NCI-H446 (cell line): Measurements from ENCODE around the gene C12orf43.
A peak's percentile ranks its signal among the peaks of the same experiment; 100 is the strongest.

Source experiments
- DNase-seq, 2 experiments: peaks; one replicate each; lab custom pipeline; 2025; lab: John Stamatoyannopoulos, UW

C12orf43 gene

DNA sequence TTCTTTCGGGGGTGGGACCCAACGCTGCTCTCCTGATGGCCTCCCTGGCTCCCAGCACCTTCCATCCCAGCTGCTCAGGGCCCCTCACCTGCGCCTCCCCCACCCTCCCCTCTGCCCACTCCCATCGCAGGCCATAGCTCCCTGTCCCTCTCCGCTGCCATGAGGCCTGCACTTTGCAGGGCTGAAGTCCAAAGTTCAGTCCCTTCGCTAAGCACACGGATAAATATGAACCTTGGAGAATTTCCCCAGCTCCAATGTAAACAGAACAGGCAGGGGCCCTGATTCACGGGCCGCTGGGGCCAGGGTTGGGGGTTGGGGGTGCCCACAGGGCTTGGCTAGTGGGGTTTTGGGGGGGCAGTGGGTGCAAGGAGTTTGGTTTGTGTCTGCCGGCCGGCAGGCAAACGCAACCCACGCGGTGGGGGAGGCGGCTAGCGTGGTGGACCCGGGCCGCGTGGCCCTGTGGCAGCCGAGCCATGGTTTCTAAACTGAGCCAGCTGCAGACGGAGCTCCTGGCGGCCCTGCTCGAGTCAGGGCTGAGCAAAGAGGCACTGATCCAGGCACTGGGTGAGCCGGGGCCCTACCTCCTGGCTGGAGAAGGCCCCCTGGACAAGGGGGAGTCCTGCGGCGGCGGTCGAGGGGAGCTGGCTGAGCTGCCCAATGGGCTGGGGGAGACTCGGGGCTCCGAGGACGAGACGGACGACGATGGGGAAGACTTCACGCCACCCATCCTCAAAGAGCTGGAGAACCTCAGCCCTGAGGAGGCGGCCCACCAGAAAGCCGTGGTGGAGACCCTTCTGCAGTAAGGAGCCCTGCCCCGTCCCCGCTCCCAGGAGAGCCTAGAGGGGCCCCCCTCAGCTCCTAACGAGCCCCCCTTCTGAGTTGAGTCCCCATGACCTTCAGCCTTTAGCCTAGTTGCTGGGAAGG, 37.7 kb downstream of the C12orf43 start, which contains the start of gene HNF1A:
TSS of gene HNF1A (plus strand) at position 248 of the 924 bp plus-strand sequence. CDS start at position 474, 226 bp downstream.
- no peak for DNase-seq

DNA sequence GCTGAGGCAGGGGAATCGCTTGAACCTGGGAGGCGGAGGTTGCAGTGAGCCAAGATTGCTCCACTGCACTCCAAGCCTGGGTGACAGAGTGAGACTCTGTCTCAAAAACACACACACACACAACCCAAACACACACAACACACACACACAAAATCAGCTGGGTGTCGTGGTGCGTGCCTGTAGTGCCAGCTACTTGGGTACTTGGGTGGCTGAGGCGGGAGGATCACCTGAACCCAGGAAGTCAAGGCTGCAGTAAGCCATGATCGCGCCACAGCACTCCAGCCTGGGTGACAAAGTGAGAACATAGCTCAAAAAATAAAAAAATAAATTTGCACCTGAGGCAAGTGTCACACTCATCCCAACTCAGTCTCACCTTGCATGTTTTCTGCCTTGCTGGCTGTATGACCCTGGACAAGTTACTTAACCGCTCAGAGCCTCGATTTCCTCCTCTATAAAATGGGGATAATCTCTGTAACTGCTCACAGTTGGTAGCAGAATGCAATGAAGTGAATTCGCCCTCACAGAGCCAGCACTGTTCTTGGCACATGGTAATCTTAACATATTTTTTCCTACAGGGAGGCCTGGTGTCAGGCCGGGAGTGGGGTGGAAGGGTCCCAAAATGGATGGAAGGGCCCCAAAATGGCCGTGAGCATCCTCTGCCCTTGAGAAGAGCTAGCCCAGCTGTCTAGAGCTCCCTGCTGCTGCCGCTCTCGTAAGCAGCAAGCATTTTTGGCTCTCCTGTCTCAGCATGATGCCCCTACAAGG, 38.6 kb downstream of the C12orf43 start:
- no peak for DNase-seq

DNA sequence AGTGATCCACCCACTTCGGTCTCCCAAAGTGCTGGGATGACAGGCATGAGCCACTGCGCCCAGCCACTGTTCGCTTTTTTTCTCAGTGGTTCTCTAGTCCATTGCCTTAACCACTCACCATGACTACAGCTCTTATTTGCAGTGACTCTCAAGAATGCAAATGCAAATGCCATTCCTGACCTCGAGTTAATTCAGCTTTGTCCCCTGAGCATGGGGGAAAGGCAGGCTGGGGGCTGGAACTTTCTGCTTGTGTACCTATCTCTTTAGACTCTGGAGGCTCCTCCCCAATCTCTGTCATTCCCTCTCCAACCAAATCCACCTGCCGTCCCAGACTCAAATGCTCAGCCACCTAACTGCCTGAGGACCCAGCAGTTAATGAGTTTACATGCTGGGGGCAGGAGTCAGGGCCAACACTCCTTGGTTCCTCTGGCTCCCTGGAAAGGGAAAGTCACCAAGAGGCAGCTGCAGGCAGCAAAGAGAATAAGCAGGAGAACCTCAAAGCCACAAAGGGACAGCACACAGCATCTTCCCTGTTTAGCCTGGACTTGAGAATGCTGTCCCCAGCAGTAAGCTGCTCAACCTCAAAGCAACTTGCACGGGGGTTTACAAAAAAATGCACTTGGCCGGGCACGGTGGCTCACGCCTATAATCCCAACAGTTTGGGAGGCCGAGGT, 43.3 kb downstream of the C12orf43 start:
- DNase-seq = no peak

DNA sequence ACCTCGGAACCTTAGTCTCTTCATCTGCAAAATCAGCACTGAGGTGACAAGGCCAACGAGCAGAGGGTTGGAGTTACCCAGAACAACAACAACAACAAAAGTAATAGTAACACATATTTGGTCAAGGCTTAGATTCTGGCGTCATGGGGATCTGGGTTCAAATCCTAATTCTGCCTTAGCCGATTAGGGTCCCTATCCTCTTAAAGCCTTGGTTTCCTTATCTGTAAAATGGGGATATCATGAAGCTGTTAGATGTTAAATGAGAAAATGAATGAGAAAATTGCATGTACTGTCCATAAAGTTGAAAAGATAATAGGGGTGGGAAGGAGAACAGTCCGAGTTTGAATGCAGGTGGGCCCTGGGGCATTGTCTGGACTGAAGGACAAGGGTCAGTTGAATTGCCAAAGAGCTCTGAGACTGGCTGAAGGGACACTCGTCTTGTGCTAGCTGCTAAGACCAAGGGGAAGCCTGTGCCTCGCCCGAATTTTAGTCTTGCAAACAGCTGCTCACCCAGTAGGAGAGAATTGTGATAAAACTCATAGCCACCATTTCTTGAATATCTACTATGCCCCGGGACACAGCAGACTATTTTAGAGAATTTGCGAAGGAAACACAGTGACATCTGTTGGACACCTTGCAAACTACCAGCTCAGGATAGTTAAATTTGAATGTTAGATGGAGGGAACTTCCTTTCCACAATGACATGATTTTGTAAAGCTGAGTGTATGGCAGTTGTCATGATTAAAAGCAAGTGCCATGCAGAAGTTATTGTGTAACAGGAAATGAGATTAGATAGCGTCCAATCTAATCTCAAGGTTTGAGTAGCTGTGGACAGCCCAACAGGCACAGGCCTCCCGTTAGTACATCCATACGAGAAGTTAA, 44.7 kb downstream of the C12orf43 start:
- DNase-seq = peak; percentile 7 to 62

DNA sequence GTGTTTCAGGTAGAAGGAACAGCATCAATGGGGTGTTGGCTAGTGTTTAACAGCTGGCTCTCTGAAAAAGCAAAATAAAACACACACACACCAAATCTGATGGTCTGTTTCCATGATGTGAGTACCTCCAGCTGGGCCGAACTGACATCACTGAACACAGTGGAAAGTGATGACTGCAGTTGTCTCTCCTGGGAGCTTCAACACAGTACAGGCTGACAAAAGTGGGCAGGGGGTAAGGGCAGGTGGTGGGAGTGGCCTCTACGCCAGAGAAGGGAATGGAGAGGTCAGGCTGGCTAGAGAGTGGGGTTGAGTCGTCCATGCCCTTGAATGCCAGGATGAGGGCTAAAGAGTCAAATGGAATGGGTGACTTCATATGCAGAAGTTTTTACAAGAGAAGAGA, 46.0 kb downstream of the C12orf43 start:
- no peak for DNase-seq

DNA sequence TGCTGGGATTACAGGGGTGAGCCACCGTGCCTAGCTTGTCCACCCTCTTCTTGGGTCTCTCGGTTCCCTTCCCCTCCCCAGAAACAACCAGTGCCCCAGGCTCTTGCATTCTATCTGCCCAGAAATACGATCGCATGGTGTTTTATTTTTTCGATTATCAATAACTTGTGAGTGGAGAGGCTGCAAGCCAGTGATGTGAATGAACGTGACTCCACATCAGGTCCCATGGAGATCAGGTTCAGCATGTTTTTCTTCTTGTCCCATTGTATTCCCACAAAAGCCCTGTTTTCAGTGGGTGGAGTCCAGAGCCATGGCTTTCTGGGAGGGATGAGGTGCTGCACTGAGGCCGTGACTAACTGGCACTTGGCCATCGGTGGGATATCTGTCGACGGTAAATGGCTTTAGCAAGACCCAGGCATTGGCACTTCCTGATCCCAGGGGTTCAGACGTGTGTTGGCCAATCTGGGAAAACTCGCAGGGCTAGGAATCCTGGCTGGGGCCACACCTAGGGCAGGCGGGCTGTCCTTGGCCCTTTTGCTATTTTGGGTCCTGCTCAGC, 50.7 kb downstream of the C12orf43 start:
- DNase-seq = no peak

DNA sequence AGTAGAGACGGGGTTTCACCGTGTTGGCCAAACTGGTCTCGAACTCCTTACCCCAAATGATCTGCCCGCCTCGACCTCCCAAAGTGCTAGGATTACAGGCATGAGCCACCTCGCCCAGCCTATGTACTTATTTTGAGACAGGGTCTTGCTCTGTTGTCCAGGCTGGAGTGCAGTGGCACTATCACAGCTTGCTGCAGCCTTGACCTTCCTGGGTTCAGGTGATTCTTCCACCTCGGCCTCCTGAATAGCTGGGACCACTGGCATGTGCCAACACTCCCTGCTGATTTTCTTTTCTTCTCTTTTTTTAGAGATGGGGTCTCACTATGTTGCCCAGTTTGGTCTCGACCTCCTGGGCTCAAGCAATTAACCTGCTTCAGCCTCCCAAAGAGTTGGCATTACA, 52.0 kb downstream of the C12orf43 start:
- DNase-seq = no peak

DNA sequence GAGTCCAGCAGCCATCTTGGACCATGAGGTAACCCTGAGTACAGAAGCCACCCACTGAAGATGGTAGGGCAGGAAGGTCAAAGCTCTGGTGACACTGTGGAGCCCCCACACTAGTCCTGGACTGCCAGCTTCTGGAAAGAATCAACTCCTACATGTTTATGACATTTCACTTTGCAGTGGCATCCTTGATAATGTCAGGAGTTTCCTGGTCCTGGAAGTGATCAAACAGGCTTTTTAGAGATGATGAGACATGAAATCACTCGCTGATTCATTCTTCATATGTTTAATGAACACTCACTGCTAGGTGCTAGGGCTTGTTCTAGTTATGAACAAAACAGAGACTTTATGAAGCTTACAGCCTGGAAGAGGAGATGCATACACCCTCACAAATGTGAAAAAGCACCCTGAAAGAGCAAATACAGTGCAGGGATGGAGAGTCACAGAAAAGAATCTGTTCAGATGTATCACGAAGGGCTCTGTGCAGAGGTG, 53.7 kb downstream of the C12orf43 start:
- no peak for DNase-seq

DNA sequence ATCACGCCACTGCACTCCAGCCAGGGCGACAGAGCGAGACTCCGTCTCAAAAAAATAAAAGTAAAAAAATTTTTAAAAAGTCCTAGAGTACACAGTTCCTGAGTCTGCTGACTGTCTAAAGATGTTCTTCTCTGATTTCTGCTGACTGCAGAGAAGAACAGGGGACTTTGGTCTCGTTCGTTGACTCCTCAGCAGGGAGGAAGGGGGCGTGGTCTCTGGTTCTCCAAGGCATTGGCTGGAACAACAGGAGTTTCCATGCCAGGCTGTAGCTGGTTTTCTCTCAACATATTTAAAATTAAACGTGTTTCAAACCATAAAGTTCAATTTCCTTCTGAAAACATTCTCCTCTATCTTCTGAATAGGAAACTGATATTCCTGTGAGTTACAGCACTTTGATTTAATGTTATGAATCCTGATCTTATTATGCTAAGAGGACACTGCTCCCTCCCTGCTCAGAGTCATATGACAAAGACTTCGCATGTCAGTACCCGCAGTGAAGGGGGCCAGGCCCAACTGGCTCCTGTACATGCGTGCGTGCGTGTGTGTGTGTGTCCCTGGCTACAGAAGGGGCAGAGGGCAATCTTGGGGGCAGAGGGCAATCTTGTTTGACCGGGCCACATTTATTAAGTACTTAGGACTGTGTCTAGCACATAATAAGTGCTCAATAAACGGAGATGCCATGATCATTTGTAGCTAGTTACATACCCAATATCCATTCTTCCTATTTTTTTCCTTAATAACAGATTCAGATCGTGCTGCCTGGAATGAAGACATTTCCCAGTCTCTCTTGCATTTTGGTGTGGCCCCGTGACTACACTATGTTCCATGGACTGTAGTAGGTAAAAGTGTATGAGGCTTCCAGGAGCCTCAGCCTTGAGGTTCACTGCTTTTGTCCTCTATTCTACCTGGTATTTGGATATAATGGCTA, 54.4 kb downstream of the C12orf43 start:
- no peak for DNase-seq

DNA sequence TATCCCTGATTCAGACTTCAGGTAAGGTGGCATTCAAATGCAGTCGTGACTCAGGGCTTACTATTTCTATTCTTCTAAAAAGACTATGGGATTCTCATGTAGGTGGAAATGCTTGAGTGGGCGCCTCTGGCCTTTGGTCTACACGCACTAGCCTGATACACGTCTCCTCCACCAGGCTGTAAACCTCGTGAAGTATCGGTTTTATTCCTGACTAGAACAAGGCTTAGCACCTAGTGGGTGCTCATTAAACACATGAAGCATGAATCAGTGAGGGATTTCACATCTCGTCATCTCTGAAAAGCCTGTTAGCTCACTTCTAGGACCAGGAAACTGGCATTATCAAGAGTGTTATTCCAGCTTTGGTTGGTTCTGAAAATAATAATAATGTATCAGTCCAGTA, 55.6 kb downstream of the C12orf43 start:
- no peak for DNase-seq

DNA sequence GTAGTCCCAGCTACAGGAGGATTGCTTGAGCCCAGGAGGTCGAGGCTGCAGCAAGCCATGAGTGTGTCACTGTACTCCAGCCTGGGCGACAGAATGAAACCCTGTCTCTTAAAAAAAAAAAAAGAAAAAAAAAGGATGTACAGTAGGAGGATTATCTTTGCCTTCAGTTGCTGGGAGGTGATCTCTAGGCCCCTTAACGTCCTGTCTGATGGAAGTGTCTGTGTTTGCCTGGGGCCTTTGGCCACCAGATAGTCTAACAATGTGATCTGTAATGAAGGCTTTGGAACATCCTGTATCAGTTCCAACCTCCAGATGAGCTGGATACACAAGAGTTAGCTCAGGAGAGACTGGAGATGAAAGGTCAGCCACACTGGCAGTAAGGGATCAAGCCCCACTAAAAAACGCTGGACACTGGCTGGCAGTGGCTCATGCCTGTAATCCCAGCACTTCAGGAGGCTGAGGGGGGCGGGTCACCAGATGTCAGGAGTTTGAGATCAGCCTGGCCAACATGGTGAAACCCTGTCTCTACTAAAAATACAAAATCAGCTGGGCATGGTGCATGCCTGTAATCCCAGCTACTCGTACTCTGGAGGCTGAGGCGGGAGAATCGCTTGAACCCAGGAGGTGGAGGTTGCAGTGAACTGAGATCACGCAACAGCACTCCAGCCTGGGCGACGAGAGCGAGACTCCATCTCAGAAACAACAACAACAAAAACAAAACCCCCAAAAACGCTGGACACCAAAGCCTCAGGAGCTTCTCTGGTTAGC, 57.0 kb downstream of the C12orf43 start:
- DNase-seq = no peak

DNA sequence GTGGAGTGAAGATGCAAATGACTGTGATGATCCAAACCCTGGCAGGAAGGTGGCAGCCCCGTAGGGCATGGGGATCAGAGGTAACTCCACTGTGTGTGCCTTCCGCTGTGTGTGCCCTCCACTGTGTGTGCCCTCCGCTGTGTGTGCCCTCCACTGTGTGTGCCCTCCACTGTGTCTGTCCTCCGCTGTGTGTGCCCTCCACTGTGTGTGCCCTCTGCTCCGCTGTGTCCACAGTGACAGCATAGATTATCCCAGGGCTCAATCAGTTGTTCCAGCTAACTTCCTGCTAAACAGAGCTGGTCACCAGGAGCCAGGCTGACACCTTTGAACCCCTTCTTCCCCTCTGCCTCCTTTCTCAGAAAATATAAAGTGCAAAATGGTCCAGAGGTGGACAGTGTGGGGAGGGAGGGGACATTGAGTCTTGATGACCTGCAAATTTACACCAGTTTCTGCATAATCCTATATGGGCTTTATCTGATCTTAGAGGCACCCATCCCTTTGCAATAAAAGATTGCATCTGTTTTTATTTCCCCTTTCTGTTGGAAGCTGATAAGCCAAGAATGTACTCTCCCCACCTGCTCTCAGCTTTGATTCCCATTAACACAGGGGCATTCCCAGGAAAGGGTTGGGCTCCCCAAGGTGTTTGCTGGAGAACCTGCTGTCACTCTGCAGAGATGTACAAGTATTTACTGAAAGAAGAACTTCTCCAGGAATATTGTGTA, 59.5 kb downstream of the C12orf43 start:
- DNase-seq = no peak

DNA sequence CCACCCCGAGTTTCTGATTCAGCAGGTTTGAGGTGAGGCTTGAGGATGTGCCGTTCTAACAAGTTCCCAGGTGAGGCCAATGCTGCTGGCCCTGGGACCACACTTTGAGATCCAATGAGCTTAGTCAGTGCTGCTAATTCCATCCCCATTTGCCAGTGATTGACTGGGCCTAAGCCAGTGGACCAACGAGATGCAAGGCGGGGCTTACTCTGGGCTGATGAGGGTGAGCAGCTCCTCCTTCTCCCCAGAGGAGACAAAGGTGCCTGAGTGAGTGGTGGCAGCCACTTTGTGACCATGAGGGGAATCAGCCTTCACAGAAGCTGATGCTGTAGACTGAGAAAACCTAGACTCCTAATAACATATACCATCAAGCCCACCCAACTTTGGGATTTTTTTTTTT, 61.1 kb downstream of the C12orf43 start:
- no peak for DNase-seq

DNA sequence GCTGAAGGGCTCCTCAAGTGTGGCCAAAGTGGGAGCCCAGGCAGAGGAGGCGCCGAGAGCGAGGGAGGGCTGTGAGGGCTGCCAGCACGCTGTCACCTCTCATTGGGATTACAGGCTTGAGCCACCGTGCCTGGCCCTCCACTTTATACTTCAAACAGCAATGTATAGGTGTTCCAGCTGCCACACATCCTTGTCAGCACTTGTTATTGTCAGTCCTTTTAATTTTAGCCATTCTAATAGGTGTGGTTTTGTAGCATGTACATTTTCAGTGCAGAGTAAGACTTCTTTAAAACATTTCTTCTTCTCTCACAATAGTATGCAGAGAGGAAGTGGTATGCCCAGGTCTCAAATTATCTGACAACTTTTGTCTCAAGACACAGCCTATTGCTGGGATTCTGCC, 65.5 kb downstream of the C12orf43 start:
- no peak for DNase-seq
